B cell (primary cell): ENCODE data around the gene DNAH3. TPM values are rescaled to one million over a fixed set of nuclear protein-coding genes. Genes with fewer than 3 reads are reported as not detected.

Experiments used
- ATAC-seq: fragments of 200-7000 bp; cut with Tn5 transposase; one replicate; pipeline ENCODE4 v1.10.0; 2021; ENCODE audit warnings: low read depth, mild to moderate bottlenecking, moderate number of reproducible peaks, moderate library complexity
- CTCF ChIA-PET: fragments of 350-600 bp; sonication (Branson Sonifier 250); formaldehyde crosslinking; loops from one replicate; lab custom pipeline; 2021; ENCODE audit warnings: antibody characterized with exemption, inconsistent platforms; lab: Charles Lee
- POLR2A ChIA-PET: fragments of 350-600 bp; sonication (Branson Sonifier 250); formaldehyde crosslinking; loops from one replicate; lab custom pipeline; 2021; ENCODE audit warnings: antibody characterized with exemption; lab: Charles Lee
- DNase-seq: peaks from one replicate; pipeline ENCODE4 v3.0.0; 2013
- H2AFZ ChIP-seq: 2 replicates; pipeline ENCODE4 v1.6.1; 2012; ENCODE audit warnings: mild to moderate bottlenecking, low read depth, low read length; ENCODE audit not compliant: insufficient read depth, poor library complexity, severe bottlenecking
- H3K27ac ChIP-seq, 2 donors: 1 replicate in 1 of 2; 2 replicates in 1 of 2; pipeline ENCODE4 v1.5.1; 2012 to 2013; ENCODE audit warnings: low read length in 2 of 2, mild to moderate bottlenecking in 2 of 2, moderate library complexity in 1 of 2
- H3K27me3 ChIP-seq, 4 experiments: fragments of 200-600 bp in 1 of 4; sonication (generic) in 1 of 4; replicated peaks in 1 of 4; 1 replicate in 2 of 4; 2 replicates in 2 of 4; pipeline versions ENCODE4 v1.6.1 to v1.7.0; 2013 to 2016; ENCODE audit warnings: low read length in 3 of 4, mild to moderate bottlenecking in 2 of 4, mixed read lengths in 1 of 4, moderate library complexity in 1 of 4; ENCODE audit not compliant: insufficient read depth in 4 of 4, control insufficient read depth in 3 of 4; ENCODE audit errors: control extremely low read depth in 1 of 4
- H3K36me3 ChIP-seq, 2 experiments: replicated peaks in 1 of 2; 1 replicate in 1 of 2; 2 replicates in 1 of 2; pipeline versions ENCODE4 v1.6.1 to v1.7.1; 2013; ENCODE audit warnings: low read length in 1 of 2; ENCODE audit not compliant: insufficient read depth in 2 of 2, control insufficient read depth in 1 of 2; ENCODE audit errors: control extremely low read depth in 1 of 2, extremely low read depth in 1 of 2
- H3K4me1 ChIP-seq, 2 donors: fragments of 200-600 bp in 1 of 2; sonication (generic) in 1 of 2; 1 replicate in 1 of 2; 2 replicates in 1 of 2; pipeline versions ENCODE4 v1.5.1 to v1.6.1; 2013 to 2017; ENCODE audit warnings: low read length in 2 of 2; ENCODE audit not compliant: control insufficient read depth in 2 of 2, insufficient read depth in 2 of 2
- H3K4me2 ChIP-seq: replicated peaks from 2 replicates; pipeline ENCODE3; 2012; ENCODE audit warnings: mild to moderate bottlenecking, low read depth, low read length; ENCODE audit not compliant: poor library complexity, severe bottlenecking
- H3K4me3 ChIP-seq, 5 experiments: fragments of 200-600 bp in 1 of 5; sonication (generic) in 1 of 5; 1 replicate in 3 of 5; 2 replicates in 2 of 5; pipeline versions ENCODE4 v1.5.1 to v1.7.0; 2011 to 2016; ENCODE audit warnings: low read length in 4 of 5, mild to moderate bottlenecking in 4 of 5, low read depth in 2 of 5, control low read depth in 1 of 5, moderate library complexity in 1 of 5; ENCODE audit not compliant: insufficient read depth in 1 of 5; ENCODE audit errors: control extremely low read depth in 1 of 5, extremely low read depth in 1 of 5
- H3K79me2 ChIP-seq: fragments of 200-600 bp; sonication (generic); one replicate; pipeline ENCODE4 v1.6.0; 2016; ENCODE audit warnings: low read length; ENCODE audit not compliant: control insufficient read depth, insufficient read depth
- H3K9ac ChIP-seq: fragments of 200-600 bp; sonication (generic); 2 replicates; pipeline ENCODE4 v1.6.1; 2017; ENCODE audit warnings: mild to moderate bottlenecking, low read length, moderate library complexity
- H3K9me3 ChIP-seq, 3 donors: one replicate each; pipeline versions ENCODE4 v1.6.1 to v1.7.1; 2013; ENCODE audit warnings: low read length in 2 of 3; ENCODE audit not compliant: control insufficient read depth in 2 of 3, insufficient read depth in 1 of 3; ENCODE audit errors: control extremely low read depth in 1 of 3
- H4K20me1 ChIP-seq: 2 replicates; pipeline ENCODE4 v1.6.0; 2012; ENCODE audit warnings: mild to moderate bottlenecking, low read length; ENCODE audit not compliant: insufficient read depth, control insufficient read depth, poor library complexity, severe bottlenecking
- H3K27ac Mint-ChIP-seq: one replicate; pipeline ENCODE4 v1.8.0; 2021; ENCODE audit warnings: mixed read lengths
- H3K27me3 Mint-ChIP-seq: one replicate; pipeline ENCODE4 v1.8.0; 2021; ENCODE audit warnings: mixed read lengths
- H3K4me1 Mint-ChIP-seq: one replicate; pipeline ENCODE4 v1.8.0; 2021; ENCODE audit warnings: mixed read lengths
- H3K4me3 Mint-ChIP-seq: one replicate; pipeline ENCODE4 v1.8.0; 2021; ENCODE audit warnings: mixed read lengths
- H3K9me3 Mint-ChIP-seq: one replicate; pipeline ENCODE4 v1.8.0; 2022; ENCODE audit warnings: mixed read lengths; ENCODE audit not compliant: insufficient read depth
- EZH2 ChIP-seq: IDR thresholded peaks from 2 replicates; pipeline ENCODE4 v1.6.1; 2012; ENCODE audit warnings: borderline replicate concordance, low read depth, mild to moderate bottlenecking, moderate library complexity, low read length; ENCODE audit not compliant: insufficient read depth, poor library complexity, severe bottlenecking
- WGBS: methylation state at CpG from one replicate; pipeline ENCODE4 v1.1.5; 2013; ENCODE audit warnings: missing lambda C conversion rate; ENCODE audit not compliant: insufficient coverage; 5-methylcytosine and 5-hydroxymethylcytosine counted together
- intact Hi-C: fragments of 100-400 bp; cut with micrococcal nuclease; formaldehyde crosslinking; loops from one replicate; pipeline ENCODE4 v1.10.0; 2022
- polyA plus RNA-seq: library from polyadenylated mRNA; depleted of rRNA; stranded (reverse); fragments of >200 nt; gene quantifications from 2 replicates; pipeline ENCODE4 v1.2.3, GENCODE V29; 2012
- total RNA-seq, 2 donors: library from RNA; stranded (reverse); fragments of 120-200 nt in 1 of 2; gene quantifications; 1 replicate in 1 of 2; 2 replicates in 1 of 2; pipeline versions ENCODE4 v1.2.3 to v1.2.4, GENCODE V29; 2013 to 2022
- TF ChIP-seq, protein P1 (sequence below): fragments of 200-600 bp; IDR thresholded peaks from one replicate; pipeline ENCODE4 v1.8.0; 2022; ENCODE audit warnings: antibody characterized with exemption, mild to moderate bottlenecking

Gene DNAH3
- total and polyA plus RNA-seq, 2 donors (not counting 1 experiment from before 2014, with no cell fraction given): not detected

DNA sequence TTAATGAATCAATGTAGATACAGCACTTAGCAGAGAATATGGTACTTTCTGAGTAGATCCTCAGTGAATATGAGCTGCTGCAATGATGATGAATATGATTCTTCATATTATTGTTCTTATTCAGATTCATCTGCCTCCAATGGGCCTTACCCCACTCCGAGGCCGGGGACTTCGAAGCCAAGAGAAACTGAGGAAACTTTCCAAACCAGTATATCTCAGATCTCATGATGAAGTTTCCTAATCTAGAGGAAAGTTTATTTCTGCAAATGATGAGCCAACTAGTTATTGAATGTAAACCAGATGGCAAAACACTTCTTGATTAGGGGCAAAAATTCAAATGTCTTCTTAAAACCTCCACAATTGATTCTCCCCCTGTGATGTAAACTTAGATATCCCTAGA lies 226.8 kb downstream of the DNAH3 start:
- CTCF ChIA-PET: no interaction called here
- H3K27me3 ChIP-seq: no peaks in the 10 kb centered on the region

DNA sequence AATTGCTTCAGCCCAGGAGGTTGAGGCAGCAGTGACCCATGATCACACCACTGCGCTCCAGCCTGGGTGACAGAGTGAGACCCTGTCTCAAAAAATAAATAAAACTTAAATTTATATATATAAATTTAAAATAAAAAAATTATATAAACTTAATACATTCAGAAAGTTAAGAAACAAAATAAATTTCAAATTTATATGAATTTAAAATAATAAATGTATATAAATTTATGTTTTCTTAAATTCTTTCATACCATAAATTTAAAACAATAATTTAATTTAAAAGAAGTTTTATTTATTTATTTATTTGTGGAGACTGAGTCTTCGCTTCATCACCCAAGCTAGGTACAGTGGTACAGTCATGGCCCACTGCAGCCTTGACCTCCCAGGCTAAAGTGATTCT lies 229.8 kb downstream of the DNAH3 start:
- POLR2A ChIA-PET: no interaction called here
- H3K27me3 Mint-ChIP-seq: no peaks in the 10 kb centered on the region

More for the DNA sequence above, 226.8 kb downstream of the DNAH3 start:
- POLR2A ChIA-PET: no interaction called here
- Mint-ChIP-seq H3K27ac (no peak overlapping the region), H3K27me3 (no peaks in the 10 kb centered on the region), H3K4me1 (no peaks in the 10 kb centered on the region), H3K4me3 (no peak overlapping the region), H3K9me3 (no peaks in the 10 kb centered on the region)
- WGBS: no CpG with 5 or more reads among the region's 3 CpGs
- TF ChIP-seq EZH2: no peak
- no peak overlapping the region for H2AFZ ChIP-seq
- no peaks in the 10 kb centered on the region for H4K20me1 ChIP-seq
- H3K4me3 ChIP-seq: no peak overlapping the region
- no peaks in the 10 kb centered on the region for H3K79me2 ChIP-seq
- no peak overlapping the region for H3K9ac ChIP-seq
- DNase-seq: no peak
- no peaks in the 10 kb centered on the region for H3K9me3 ChIP-seq
- intact Hi-C loops: no loop called here
- H3K4me2 ChIP-seq: no peak overlapping the region
- no peaks in the 10 kb centered on the region for H3K4me1 ChIP-seq
- H3K27ac ChIP-seq: no peak overlapping the region
- H3K36me3 ChIP-seq: peaks cover 10 to 14% of the 10 kb centered on the region in 2 experiments
- no peak for ATAC-seq

More for the DNA sequence above, 229.8 kb downstream of the DNAH3 start:
- Histone ChIP-seq H3K4me1 (peaks cover 0 to 5% of the 10 kb centered on the region in 2 donors), H3K36me3 (peaks cover 12 to 21% of the 10 kb centered on the region in 2 experiments), H3K27ac (no peak overlapping the region), H2AFZ (no peak overlapping the region), H4K20me1 (no peaks in the 10 kb centered on the region), H3K79me2 (peaks cover 10% of the 10 kb centered on the region), H3K9me3 (no peaks in the 10 kb centered on the region), H3K27me3 (no peaks in the 10 kb centered on the region), H3K4me3 (no peak overlapping the region), H3K4me2 (no peak overlapping the region), H3K9ac (no peak overlapping the region)
- TF ChIP-seq EZH2: no peak
- TF ChIP-seq, protein P1, sequence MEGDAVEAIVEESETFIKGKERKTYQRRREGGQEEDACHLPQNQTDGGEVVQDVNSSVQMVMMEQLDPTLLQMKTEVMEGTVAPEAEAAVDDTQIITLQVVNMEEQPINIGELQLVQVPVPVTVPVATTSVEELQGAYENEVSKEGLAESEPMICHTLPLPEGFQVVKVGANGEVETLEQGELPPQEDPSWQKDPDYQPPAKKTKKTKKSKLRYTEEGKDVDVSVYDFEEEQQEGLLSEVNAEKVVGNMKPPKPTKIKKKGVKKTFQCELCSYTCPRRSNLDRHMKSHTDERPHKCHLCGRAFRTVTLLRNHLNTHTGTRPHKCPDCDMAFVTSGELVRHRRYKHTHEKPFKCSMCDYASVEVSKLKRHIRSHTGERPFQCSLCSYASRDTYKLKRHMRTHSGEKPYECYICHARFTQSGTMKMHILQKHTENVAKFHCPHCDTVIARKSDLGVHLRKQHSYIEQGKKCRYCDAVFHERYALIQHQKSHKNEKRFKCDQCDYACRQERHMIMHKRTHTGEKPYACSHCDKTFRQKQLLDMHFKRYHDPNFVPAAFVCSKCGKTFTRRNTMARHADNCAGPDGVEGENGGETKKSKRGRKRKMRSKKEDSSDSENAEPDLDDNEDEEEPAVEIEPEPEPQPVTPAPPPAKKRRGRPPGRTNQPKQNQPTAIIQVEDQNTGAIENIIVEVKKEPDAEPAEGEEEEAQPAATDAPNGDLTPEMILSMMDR: no peak
- intact Hi-C loops: no loop called here
- H3K9me3 Mint-ChIP-seq: no peaks in the 10 kb centered on the region
- peaks cover 11% of the 10 kb centered on the region for H3K4me1 Mint-ChIP-seq
- ATAC-seq: no peak
- no peak overlapping the region for H3K4me3 Mint-ChIP-seq
- DNase-seq: no peak
- no CpG with 5 or more reads among the region's 2 CpGs for WGBS
- no peak overlapping the region for H3K27ac Mint-ChIP-seq
- CTCF ChIA-PET: interaction anchor here (0.6 to 1.3 kb wide), 2 partner anchors 179 to 238 kb away, joined by 3 read pairs; partner anchors contain the start of genes LDAF1 and THUMPD1
